SJSA1 (cell line): ENCODE data around the gene ZNF585A. TPM values are rescaled to one million over a fixed set of nuclear protein-coding genes. Genes with fewer than 3 reads are reported as not detected.
"Not testable (repeated sequence)": the region's sequence is repeated elsewhere in the genome, so short reads cannot be mapped to it uniquely, and the experiment has no call there.

ENCODE experiments used
- DNase-seq, 2 experiments: peaks; one replicate each; pipeline ENCODE4 v3.0.0-alpha.2; 2015 to 2020; ENCODE audit warnings: low spot score in 2 of 2, low read depth in 1 of 2
- H3K27ac ChIP-seq: fragments of 250-450 bp; sonication (Bioruptor Pico); 2 replicates; pipeline ENCODE4 v1.5.1; 2020; ENCODE audit warnings: mild to moderate bottlenecking, moderate library complexity
- H3K27me3 ChIP-seq: fragments of 250-450 bp; sonication (Bioruptor Pico); replicated peaks from 2 replicates; pipeline ENCODE4 v1.5.1; 2020; ENCODE audit warnings: mild to moderate bottlenecking, moderate library complexity
- H3K36me3 ChIP-seq: fragments of 250-450 bp; sonication (Bioruptor Pico); 2 replicates; pipeline ENCODE4 v1.5.1; 2020; ENCODE audit warnings: mild to moderate bottlenecking
- H3K4me1 ChIP-seq: fragments of 250-450 bp; sonication (Bioruptor Pico); replicated peaks from 2 replicates; pipeline ENCODE4 v1.6.1; 2021; ENCODE audit warnings: mild to moderate bottlenecking
- H3K4me3 ChIP-seq: fragments of 250-450 bp; sonication (Bioruptor Pico); 2 replicates; pipeline ENCODE4 v1.5.1; 2020; ENCODE audit warnings: mild to moderate bottlenecking
- H3K9me3 ChIP-seq: fragments of 250-450 bp; sonication (Bioruptor Pico); replicated peaks from 2 replicates; pipeline ENCODE4 v1.5.1; 2020; ENCODE audit warnings: mild to moderate bottlenecking
- total RNA-seq: library from RNA; depleted of rRNA; stranded (reverse); fragments of >200 nt; shearing (Covaris generic); gene quantifications from 2 replicates; pipeline ENCODE4 v1.2.3, GENCODE V29; 2014; rRNA removed

ZNF585A gene
- total RNA-seq, 1 experiment from 2014 or later, result 1.4 TPM

DNA sequence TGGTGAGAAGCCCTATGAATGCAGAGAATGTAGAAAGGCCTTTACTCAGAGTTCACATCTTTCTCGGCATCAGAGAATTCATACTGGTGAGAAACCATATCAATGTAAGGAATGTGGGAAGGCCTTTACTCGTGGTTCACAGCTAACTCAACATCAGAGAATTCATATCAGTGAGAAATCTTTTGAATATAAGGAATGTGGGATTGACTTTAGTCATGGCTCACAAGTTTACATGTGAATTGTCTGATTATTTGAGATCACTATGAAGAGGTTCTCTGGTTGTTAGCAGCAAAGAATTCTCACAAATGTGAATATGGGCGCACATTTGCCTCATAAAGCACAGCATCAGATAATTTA, 43.7 kb downstream of the ZNF585A start:
- H3K9me3 ChIP-seq, result peaks cover 49% of the 10 kb centered on the region

DNA sequence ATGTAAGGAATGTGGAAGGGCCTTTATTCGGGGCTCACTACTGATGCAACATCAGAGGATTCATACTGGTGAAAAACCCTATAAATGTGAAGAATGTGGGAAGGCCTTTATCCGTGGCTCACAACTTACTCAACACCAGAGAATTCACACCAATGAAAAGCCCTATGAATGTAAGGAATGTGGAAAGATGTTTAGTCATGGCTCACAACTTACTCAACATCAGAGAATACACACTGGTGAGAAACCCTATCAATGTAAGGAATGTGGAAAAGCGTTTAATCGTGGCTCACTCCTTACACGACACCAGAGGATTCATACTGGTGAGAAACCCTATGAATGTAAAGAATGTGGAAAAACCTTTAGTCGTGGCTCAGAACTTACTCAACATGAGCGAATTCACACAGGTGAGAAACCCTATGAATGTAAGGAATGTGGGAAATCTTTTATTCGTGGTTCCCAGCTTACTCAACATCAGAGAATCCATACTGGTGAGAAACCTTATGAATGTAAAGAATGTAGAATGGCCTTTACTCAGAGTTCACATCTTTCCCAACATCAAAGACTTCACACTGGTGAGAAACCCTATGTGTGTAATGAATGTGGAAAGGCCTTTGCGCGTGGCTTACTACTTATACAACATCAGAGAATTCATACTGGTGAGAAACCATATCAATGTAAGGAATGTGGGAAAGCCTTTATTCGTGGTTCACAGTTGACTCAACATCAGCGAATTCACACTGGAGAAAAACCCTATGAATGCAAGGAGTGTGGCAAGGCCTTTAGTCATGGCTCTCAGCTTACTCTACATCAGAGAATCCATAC, 44.3 kb downstream of the ZNF585A start:
- Histone ChIP-seq H3K9me3 (peaks cover 49% of the 10 kb centered on the region), H3K36me3 (no peaks in the 10 kb centered on the region), H3K4me1 (no peaks in the 10 kb centered on the region), H3K27ac (no peak overlapping the region), H3K27me3 (no peaks in the 10 kb centered on the region), H3K4me3 (no peak overlapping the region)
- DNase-seq, result no peak

More for the DNA sequence above, 43.7 kb downstream of the ZNF585A start:
- H3K4me1 ChIP-seq, result no peaks in the 10 kb centered on the region
- no peak for DNase-seq
- no peaks in the 10 kb centered on the region for H3K27me3 ChIP-seq
- H3K27ac ChIP-seq, result no peak overlapping the region
- no peaks in the 10 kb centered on the region for H3K36me3 ChIP-seq
- H3K4me3 ChIP-seq, result no peak overlapping the region

DNA sequence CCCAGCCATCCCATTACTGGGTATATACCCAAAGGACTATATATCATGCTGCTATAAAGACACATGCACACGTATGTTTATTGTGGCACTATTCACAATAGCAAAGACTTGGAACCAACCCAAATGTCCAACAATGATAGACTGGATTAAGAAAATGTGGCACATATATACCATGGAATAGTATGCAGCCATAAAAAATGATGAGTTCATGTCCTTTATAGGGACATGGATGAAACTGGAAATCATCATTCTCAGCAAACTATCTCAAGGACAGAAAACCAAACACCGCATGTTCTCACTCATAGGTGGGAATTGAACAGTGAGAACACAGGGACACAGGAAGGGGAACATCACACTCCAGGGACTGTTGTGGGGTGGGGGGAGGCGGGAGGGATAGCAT, 50.4 kb downstream of the ZNF585A start:
- not testable (repeated sequence) for H3K27ac ChIP-seq, H3K4me1 ChIP-seq, H3K36me3 ChIP-seq, H3K27me3 ChIP-seq, H3K4me3 ChIP-seq, H3K9me3 ChIP-seq, DNase-seq

DNA sequence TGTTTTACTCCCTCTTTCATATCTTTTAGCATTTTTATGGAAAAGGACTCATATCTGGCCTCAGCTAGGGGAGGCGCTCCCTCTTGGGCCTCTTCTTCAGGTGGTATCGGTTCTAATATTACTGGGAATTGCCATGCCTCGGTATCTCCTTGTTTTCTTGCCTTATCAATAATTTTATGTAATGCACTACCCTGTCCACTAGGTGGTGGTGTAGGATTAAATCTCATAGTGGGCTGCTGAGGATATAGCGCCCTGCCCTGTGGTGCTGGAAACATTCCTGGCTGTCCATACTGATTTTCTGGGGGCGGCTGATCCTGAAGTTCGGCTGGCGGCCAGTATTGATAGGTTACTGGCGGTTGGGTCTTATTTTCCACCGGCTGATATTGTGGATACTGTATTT, 58.5 kb downstream of the ZNF585A start:
- DNase-seq, result no peak

DNA sequence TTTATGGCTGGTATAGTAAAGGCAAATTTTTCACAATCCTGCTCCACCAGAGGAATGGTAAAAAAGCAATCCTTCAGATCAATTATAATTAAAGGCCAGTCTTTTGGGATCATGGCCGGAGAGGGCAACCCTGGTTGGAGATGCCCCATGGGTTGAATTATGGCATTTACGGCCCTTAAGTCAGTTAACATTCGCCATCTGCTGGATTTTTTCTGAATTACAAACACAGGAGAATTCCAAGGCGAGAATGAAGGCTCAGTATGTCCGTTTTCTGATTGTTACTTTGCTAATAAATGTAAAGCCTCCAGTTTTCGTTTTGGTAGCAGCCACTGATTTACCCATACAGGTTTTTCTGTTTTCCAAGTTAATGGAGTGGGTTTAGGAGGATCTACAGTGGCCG, 60.7 kb downstream of the ZNF585A start:
- not testable (repeated sequence) for H3K4me1 ChIP-seq, H3K4me3 ChIP-seq, H3K36me3 ChIP-seq, H3K27me3 ChIP-seq, H3K27ac ChIP-seq, DNase-seq, H3K9me3 ChIP-seq

More for the DNA sequence above, 58.5 kb downstream of the ZNF585A start:
- H3K4me1 ChIP-seq, result no peaks in the 10 kb centered on the region
- no peak overlapping the region for H3K27ac ChIP-seq
- no peak overlapping the region for H3K4me3 ChIP-seq
- H3K9me3 ChIP-seq, result no peaks in the 10 kb centered on the region
- no peaks in the 10 kb centered on the region for H3K27me3 ChIP-seq
- H3K36me3 ChIP-seq, result no peaks in the 10 kb centered on the region

DNA sequence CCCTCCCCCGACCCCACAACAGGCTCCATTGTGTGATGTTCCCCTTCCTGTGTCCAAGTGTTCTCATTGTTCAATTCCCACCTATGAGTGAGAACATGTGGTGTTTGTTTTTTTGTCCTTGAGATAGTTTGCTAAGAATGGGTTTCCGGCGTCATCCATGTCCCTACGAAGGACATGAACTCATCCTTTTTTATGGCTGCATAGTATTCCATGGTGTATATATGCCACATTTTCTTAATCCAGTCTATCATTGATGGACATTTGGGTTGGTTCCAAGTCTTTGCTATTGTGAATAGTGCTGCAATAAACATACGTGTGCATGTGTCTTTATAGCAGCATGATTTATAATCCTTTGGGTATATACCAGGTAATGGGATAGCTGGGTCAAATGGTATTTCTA, 68.4 kb downstream of the ZNF585A start:
- not testable (repeated sequence) for H3K9me3 ChIP-seq, H3K36me3 ChIP-seq, H3K4me1 ChIP-seq, H3K27ac ChIP-seq, DNase-seq, H3K27me3 ChIP-seq, H3K4me3 ChIP-seq

- Histone ChIP-seq H3K4me1 (no peaks in the 10 kb centered on the region), H3K27ac (no peak overlapping the region), H3K27me3 (no peaks in the 10 kb centered on the region), H3K4me3 (no peak overlapping the region), H3K9me3 (peaks cover 3% of the 10 kb centered on the region), H3K36me3 (no peaks in the 10 kb centered on the region)
- no peak for DNase-seq
Measured at GRCh38 chr19:37098570-37098969, 73.9 kb downstream of the ZNF585A start.

DNA sequence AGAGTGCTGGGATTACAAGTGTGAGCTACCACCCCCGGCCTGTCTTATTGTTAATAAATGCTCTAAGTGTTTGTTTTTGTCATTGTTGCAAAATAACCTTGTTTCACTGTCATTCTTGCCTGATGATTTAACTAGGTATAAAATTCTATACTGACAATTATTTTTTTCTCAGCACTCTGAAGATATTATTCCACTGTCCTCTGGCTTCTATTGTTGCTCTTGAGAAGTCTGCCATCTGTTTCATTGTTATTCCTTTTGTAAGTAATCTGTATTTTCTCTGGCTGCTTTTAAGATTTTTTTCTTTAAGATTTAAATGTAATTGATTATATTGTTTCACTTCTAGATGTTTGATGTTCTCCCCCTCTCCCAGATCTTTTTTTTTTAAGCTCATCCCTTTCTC, 76.6 kb downstream of the ZNF585A start:
- Histone ChIP-seq H3K4me1 (no peaks in the 10 kb centered on the region), H3K36me3 (no peaks in the 10 kb centered on the region), H3K27me3 (no peaks in the 10 kb centered on the region), H3K27ac (no peak overlapping the region), H3K4me3 (no peak overlapping the region), H3K9me3 (peaks cover 3% of the 10 kb centered on the region)
- DNase-seq, result no peak

Other genes with a start within 250 kb of the ZNF585A start
- gene ZNF420, start 94.3 kb downstream of the ZNF585A start, total RNA-seq, result 0.18 TPM in 1 of 2 replicates, not detected in the other
- gene ZNF585B, start 37.8 kb upstream of the ZNF585A start, total RNA-seq, result 0.91 and 1.8 TPM in 2 replicates
- gene ZNF383, start 45.5 kb upstream of the ZNF585A start, total RNA-seq, result 0.75 and 1.5 TPM in 2 replicates
- gene ZNF527, start 198.4 kb upstream of the ZNF585A start, total RNA-seq, result 1.8 and 4.9 TPM in 2 replicates